Endothelial cell of umbilical vein (primary cell): Measurements from ENCODE around the gene NOTCH2. TPM values are rescaled to one million over a fixed set of nuclear protein-coding genes. Genes with fewer than 3 reads are reported as not detected.

Experiments used
- BruUV-seq: library from RNA; stranded (reverse); fragments of 400-500 nt; replicated peaks from 2 replicates; lab custom pipeline; 2021; lab: Mats Ljungman, UMichigan
- CTCF ChIA-PET: fragments of 300-600, 350-600 bp; sonication (Branson Sonifier 250); formaldehyde crosslinking; loops from one replicate; lab custom pipeline; 2021; ENCODE audit warnings: antibody characterized with exemption, inconsistent platforms; lab: Charles Lee
- POLR2A ChIA-PET: fragments of 300-600, 350-600 bp; sonication (Branson Sonifier 250); formaldehyde crosslinking; loops from one replicate; lab custom pipeline; 2021; ENCODE audit warnings: antibody characterized with exemption, inconsistent platforms; lab: Charles Lee
- DNase-seq: peaks from one replicate; pipeline ENCODE4 v3.0.0-alpha.2; 2011; ENCODE audit warnings: low read depth, low spot score
- FAIRE-seq: peaks from 2 replicates; lab custom pipeline; 2011; peaks lifted over from hg19 to GRCh38; lab: Jason Lieb, UNC
- H2AFZ ChIP-seq: 2 replicates; pipeline ENCODE4 v1.6.0; 2012; ENCODE audit warnings: low read depth, low read length, control low read depth, inconsistent platforms
- H3K27ac ChIP-seq: 2 replicates; pipeline ENCODE4 v1.5.1; 2011; ENCODE audit warnings: low read depth, mild to moderate bottlenecking, control low read depth, low read length, moderate library complexity; ENCODE audit not compliant: insufficient read depth
- H3K27me3 ChIP-seq, 2 experiments: 2 replicates each; pipeline versions ENCODE4 v1.6.0 to v1.6.1; 2011; ENCODE audit warnings: low read length in 2 of 2, mixed read lengths in 1 of 2; ENCODE audit not compliant: control insufficient read depth in 2 of 2, insufficient read depth in 2 of 2
- H3K36me3 ChIP-seq, 2 experiments: 2 replicates in 1 of 2; 3 replicates in 1 of 2; pipeline ENCODE4 v1.5.1; 2011; ENCODE audit warnings: low read length in 2 of 2, mild to moderate bottlenecking in 1 of 2, moderate library complexity in 1 of 2; ENCODE audit not compliant: control insufficient read depth in 2 of 2, insufficient read depth in 2 of 2; ENCODE audit errors: extremely low read depth in 1 of 2
- H3K4me1 ChIP-seq: 3 replicates; pipeline ENCODE4 v1.5.1; 2011; ENCODE audit warnings: mild to moderate bottlenecking, low read length; ENCODE audit not compliant: control insufficient read depth, insufficient read depth; ENCODE audit errors: extremely low read depth
- H3K4me2 ChIP-seq: 2 replicates; pipeline ENCODE4 v1.6.1; 2011; ENCODE audit warnings: low read length, control low read depth, mixed read lengths; ENCODE audit not compliant: insufficient read depth
- H3K4me3 ChIP-seq, 3 experiments: fragments of 200-600 bp in 1 of 3; sonication (generic), shearing (Covaris generic) in 1 of 3; replicated peaks in 1 of 3; 2 replicates each; pipeline ENCODE4 v1.5.1; 2011 to 2016; ENCODE audit warnings: control low read depth in 3 of 3, low read length in 3 of 3, mild to moderate bottlenecking in 2 of 3, inconsistent platforms in 1 of 3, low read depth in 1 of 3, moderate library complexity in 1 of 3; ENCODE audit not compliant: insufficient read depth in 1 of 3
- H3K79me2 ChIP-seq: 2 replicates; pipeline ENCODE4 v1.6.0; 2012; ENCODE audit warnings: low read length, inconsistent platforms; ENCODE audit not compliant: control insufficient read depth, insufficient read depth
- H3K9ac ChIP-seq: replicated peaks from 2 replicates; pipeline ENCODE3; 2011; ENCODE audit warnings: low read length, control low read depth; ENCODE audit not compliant: insufficient read depth; ENCODE audit errors: extremely low read depth
- H3K9me1 ChIP-seq: replicated peaks from 3 replicates; pipeline ENCODE4 v1.6.0; 2011; ENCODE audit warnings: mild to moderate bottlenecking, low read length; ENCODE audit not compliant: control insufficient read depth, insufficient read depth; ENCODE audit errors: extremely low read depth
- H3K9me3 ChIP-seq: replicated peaks from 2 replicates; pipeline ENCODE4 v1.5.1; 2012; ENCODE audit warnings: low read length, inconsistent platforms; ENCODE audit not compliant: control insufficient read depth, insufficient read depth
- H4K20me1 ChIP-seq: replicated peaks from 2 replicates; pipeline ENCODE3; 2011; ENCODE audit warnings: mild to moderate bottlenecking, low read length; ENCODE audit not compliant: control insufficient read depth, insufficient read depth; ENCODE audit errors: extremely low read depth
- CTCF ChIP-seq, 2 donors: IDR thresholded peaks; 1 replicate in 1 of 2; 2 replicates in 1 of 2; pipeline ENCODE4 v1.5.1; 2011; ENCODE audit warnings: low read length in 2 of 2, mild to moderate bottlenecking in 2 of 2, moderate library complexity in 2 of 2, control low read depth in 1 of 2, inconsistent platforms in 1 of 2, low read depth in 1 of 2; ENCODE audit not compliant: insufficient read depth in 1 of 2; ENCODE audit errors: extremely low read depth in 1 of 2
- EZH2 ChIP-seq: IDR thresholded peaks from 2 replicates; pipeline ENCODE4 v1.6.1; 2012; ENCODE audit warnings: borderline replicate concordance, low read depth, mild to moderate bottlenecking, moderate library complexity, low read length, inconsistent platforms; ENCODE audit not compliant: severe bottlenecking
- FOS ChIP-seq: IDR thresholded peaks from 2 replicates; pipeline ENCODE4 v1.6.1; 2011; ENCODE audit warnings: mild to moderate bottlenecking, low read length, moderate library complexity, borderline replicate concordance; ENCODE audit not compliant: insufficient read depth
- GATA2 ChIP-seq: IDR thresholded peaks from 2 replicates; pipeline ENCODE4 v1.7.0; 2011; ENCODE audit warnings: low read depth, mild to moderate bottlenecking, moderate library complexity, mixed read lengths, low read length; ENCODE audit not compliant: insufficient read length, insufficient read depth
- JUN ChIP-seq: IDR thresholded peaks from 2 replicates; pipeline ENCODE4 v1.6.1; 2011; ENCODE audit warnings: borderline replicate concordance, low read depth; ENCODE audit not compliant: insufficient read length, insufficient read depth
- POLR2AphosphoS5 ChIP-seq: IDR thresholded peaks from 2 replicates; pipeline ENCODE4 v1.6.1; 2012; ENCODE audit warnings: low read depth, mild to moderate bottlenecking, control low read depth, low read length, moderate library complexity; ENCODE audit not compliant: insufficient read depth
- dilution Hi-C: fragments of 300-500 bp; cut with MboI; formaldehyde crosslinking; loops from one replicate; pipeline ENCODE4 v1.15.0; 2019; ENCODE audit warnings: low sequenced_read_pairs; ENCODE audit not compliant: extremely low pct_ligation_motif_present
- intact Hi-C: fragments of 100-400 bp; cut with micrococcal nuclease; formaldehyde crosslinking; loops from one replicate; pipeline ENCODE4 v1.10.0; 2022
- polyA plus RNA-seq, 4 experiments: library from polyadenylated mRNA; depleted of rRNA in 3 of 4; stranded (reverse) in 3 of 4; unstranded in 1 of 4; fragments of >200 nt; gene quantifications; 2 replicates each; pipeline versions ENCODE4 v1.2.1 to v1.2.3, GENCODE V29; 2011 to 2012; ENCODE audit warnings: missing spikeins in 1 of 4
- total RNA-seq: library from RNA; stranded (reverse); gene quantifications from 2 replicates; pipeline ENCODE4 v1.2.3, GENCODE V29; 2021

Gene NOTCH2
- total and polyA plus RNA-seq, 2 donors (not counting 3 experiments of a cell fraction or from before 2014, with no cell fraction given): 14.3 to 49.1 TPM

GRCh38 chr1:119885903-119886783 is 183.3 kb downstream of the NOTCH2 start:
- H3K4me3 ChIP-seq: no peak overlapping the region
- ChIA-PET POLR2A (no interaction called here), CTCF (interaction anchor here (0.6 to 2.5 kb wide), 13 partner anchors 8 to 79 kb away, joined by 3 to 11 read pairs (median 4); partner anchors contain the start of gene ADAM30)
- no peaks in the 10 kb centered on the region for H3K4me1 ChIP-seq
- no peak overlapping the region for H3K9ac ChIP-seq
- no peaks in the 10 kb centered on the region for H3K9me3 ChIP-seq
- no peak overlapping the region for H3K27ac ChIP-seq
- FAIRE-seq (peak; percentile 74), DNase-seq (peak; percentile 54)
- BruUV-seq: no TSS peak
- no peak overlapping the region for H2AFZ ChIP-seq
- TF ChIP-seq JUN (no peak), EZH2 (no peak), POLR2AphosphoS5 (no peak), CTCF (IDR thresholded peaks at IDR 0.05; ENCODE audit: extremely low read depth in 1 of 2, insufficient read depth in 1 of 2, low read depth in 1 of 2, low read length in 2 of 2) (peak; percentile 80 to 82), FOS (no peak), GATA2 (no peak)
- no peaks in the 10 kb centered on the region for H3K9me1 ChIP-seq
- H3K4me2 ChIP-seq: no peak overlapping the region
- H4K20me1 ChIP-seq: no peaks in the 10 kb centered on the region
- dilution Hi-C loops (no loop called here), intact Hi-C loops (loop anchor here (5.0 kb wide), 2 partner anchors 61 to 261 kb away; no protein-coding TSS in a partner anchor)
- no peaks in the 10 kb centered on the region for H3K36me3 ChIP-seq
- no peaks in the 10 kb centered on the region for H3K79me2 ChIP-seq
- H3K27me3 ChIP-seq: peaks cover 12 to 14% of the 10 kb centered on the region in 2 experiments
